Rectal smooth muscle tissue (tissue), 1 donor: ENCODE measurements around the gene PEX14.
A peak's percentile ranks its signal among the peaks of the same experiment; 100 is the strongest.

Experiments used
- H3K27ac ChIP-seq: one replicate; pipeline ENCODE4 v1.7.0; 2013; ENCODE audit warnings: low read depth, low read length, inconsistent platforms
- H3K27me3 ChIP-seq: one replicate; pipeline ENCODE4 v1.7.0; 2013; ENCODE audit warnings: low read length; ENCODE audit not compliant: control insufficient read depth, insufficient read depth
- H3K36me3 ChIP-seq: one replicate; pipeline ENCODE4 v1.7.0; 2013; ENCODE audit warnings: low read length; ENCODE audit not compliant: control insufficient read depth, insufficient read depth
- H3K4me1 ChIP-seq: one replicate; pipeline ENCODE4 v1.7.0; 2013; ENCODE audit warnings: low read length; ENCODE audit not compliant: control insufficient read depth, insufficient read depth
- H3K4me3 ChIP-seq: one replicate; pipeline ENCODE4 v1.7.0; 2013; ENCODE audit warnings: low read length
- H3K9ac ChIP-seq: one replicate; pipeline ENCODE4 v1.7.0; 2013; ENCODE audit warnings: low read length

The PEX14 gene

GRCh38 chr1:10616696-10617095, 141.9 kb downstream of the PEX14 start:
- H3K4me3 ChIP-seq, result no peak overlapping the region
- no peak overlapping the region for H3K27ac ChIP-seq
- no peaks in the 10 kb centered on the region for H3K36me3 ChIP-seq
- no peaks in the 10 kb centered on the region for H3K27me3 ChIP-seq
- no peaks in the 10 kb centered on the region for H3K4me1 ChIP-seq
- H3K9ac ChIP-seq, result no peak overlapping the region

GRCh38 chr1:10617318-10617717, 142.6 kb downstream of the PEX14 start:
- H3K27me3 ChIP-seq, result no peaks in the 10 kb centered on the region
- no peaks in the 10 kb centered on the region for H3K36me3 ChIP-seq
- no peak overlapping the region for H3K9ac ChIP-seq
- H3K4me1 ChIP-seq, result no peaks in the 10 kb centered on the region
- H3K27ac ChIP-seq, result no peak overlapping the region
- no peak overlapping the region for H3K4me3 ChIP-seq

DNA sequence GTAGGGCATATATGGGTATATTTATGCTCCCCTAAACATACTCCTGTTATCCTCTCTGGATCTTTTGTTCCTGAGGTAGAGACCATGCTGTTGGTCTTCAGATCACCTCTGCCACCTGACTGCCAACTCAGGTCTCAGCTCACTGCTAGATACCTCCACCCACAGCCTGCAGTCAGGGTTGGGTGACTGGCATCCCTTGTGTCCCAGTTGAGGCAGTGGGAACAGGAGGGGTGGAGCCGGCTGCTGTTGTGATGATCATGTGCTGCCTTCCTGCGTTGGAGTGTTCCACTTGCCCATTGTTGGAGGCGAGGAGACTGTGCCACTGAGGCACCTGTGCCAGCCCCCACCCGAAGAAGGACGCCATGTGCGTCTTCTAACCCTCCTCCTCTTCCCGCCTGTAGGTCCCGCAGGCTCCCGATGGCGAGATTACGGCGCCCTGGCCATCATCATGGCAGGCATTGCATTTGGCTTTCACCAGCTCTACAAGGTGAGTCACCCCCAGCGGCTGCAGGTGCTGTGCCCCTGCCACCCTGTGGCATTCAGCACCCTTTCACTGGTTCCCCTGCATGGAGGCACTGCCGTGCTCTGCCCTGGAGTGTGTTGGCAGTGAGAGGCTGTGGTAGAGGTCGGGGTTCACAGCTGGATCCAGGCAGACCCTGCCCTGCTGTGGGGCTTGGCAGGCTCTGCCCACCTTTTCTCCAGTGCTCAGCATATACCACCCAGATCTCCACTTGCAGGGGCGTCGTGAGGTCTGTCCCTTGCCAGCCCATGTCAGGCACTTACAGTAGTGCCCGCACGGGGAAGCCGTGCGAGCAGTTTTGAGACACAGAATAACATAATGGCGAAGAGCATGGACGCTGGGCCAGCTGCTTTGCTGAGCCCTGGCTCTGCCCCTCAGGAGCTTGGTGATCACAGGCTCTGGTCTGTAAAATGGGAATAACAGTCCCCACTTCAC, 143.5 kb downstream of the PEX14 start:
- Histone ChIP-seq H3K27me3 (no peaks in the 10 kb centered on the region), H3K27ac (no peak overlapping the region), H3K4me3 (no peak overlapping the region), H3K4me1 (no peaks in the 10 kb centered on the region), H3K36me3 (no peaks in the 10 kb centered on the region), H3K9ac (no peak overlapping the region)

- H3K36me3 ChIP-seq, result peaks cover 4% of the 10 kb centered on the region
- H3K27ac ChIP-seq, result no peak overlapping the region
- H3K4me3 ChIP-seq, result no peak overlapping the region
- H3K9ac ChIP-seq, result no peak overlapping the region
- no peaks in the 10 kb centered on the region for H3K27me3 ChIP-seq
- no peaks in the 10 kb centered on the region for H3K4me1 ChIP-seq
These were observed 146.0 kb downstream of the PEX14 start for GRCh38 chr1:10620776-10621175.

DNA sequence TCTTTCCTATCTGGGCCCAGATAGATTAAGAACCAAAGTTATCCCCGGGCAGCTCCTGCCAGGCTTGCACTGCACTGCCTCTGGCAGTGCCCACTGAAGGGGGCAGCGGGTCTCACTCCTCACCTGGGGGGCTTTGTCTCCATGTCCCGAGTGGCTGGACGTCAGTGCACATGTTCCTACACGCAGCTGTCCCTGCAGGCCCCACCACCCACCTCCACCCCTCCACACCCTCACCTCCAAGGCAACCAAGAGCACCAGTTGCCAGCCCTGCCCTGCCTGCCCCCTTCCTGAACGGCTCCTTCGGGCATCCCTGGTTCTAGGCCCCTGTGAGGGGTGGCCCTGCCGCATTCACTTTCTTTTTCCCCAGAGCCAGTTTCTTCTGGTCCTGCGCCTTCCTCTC, 147.2 kb downstream of the PEX14 start:
- Histone ChIP-seq H3K27me3 (no peaks in the 10 kb centered on the region), H3K9ac (no peak overlapping the region), H3K36me3 (peaks cover 4% of the 10 kb centered on the region), H3K4me3 (no peak overlapping the region), H3K27ac (peak overlapping the region; percentile 34), H3K4me1 (no peaks in the 10 kb centered on the region)

GRCh38 chr1:10622910-10623685, 148.3 kb downstream of the PEX14 start:
- Histone ChIP-seq H3K27me3 (no peaks in the 10 kb centered on the region), H3K27ac (peak overlapping the region; percentile 12), H3K4me3 (no peak overlapping the region), H3K9ac (no peak overlapping the region), H3K4me1 (no peaks in the 10 kb centered on the region), H3K36me3 (peaks cover 6% of the 10 kb centered on the region)

DNA sequence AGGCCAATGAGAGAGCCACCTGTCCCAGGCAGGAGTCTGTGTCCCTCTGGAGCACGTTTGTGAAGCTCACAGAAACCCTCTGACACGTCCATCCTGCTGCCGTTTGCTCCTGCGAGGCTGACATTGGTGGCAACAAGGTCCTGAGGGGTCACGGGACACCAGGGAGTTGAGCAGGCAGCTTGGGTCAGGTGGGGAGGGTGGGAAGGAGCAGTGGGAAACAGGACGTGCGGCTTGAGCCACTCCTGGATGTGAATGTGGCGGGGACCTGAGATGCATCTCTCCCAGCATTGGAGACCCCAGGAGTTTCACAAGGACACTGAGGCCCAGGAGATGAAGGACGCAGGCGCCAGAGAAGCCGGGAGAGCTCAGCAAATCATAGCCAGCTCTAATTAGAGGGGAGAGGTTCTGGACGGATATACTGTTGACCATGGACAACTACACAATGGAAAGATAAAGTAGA, 149.0 kb downstream of the PEX14 start:
- H3K27me3 ChIP-seq, result no peaks in the 10 kb centered on the region

DNA sequence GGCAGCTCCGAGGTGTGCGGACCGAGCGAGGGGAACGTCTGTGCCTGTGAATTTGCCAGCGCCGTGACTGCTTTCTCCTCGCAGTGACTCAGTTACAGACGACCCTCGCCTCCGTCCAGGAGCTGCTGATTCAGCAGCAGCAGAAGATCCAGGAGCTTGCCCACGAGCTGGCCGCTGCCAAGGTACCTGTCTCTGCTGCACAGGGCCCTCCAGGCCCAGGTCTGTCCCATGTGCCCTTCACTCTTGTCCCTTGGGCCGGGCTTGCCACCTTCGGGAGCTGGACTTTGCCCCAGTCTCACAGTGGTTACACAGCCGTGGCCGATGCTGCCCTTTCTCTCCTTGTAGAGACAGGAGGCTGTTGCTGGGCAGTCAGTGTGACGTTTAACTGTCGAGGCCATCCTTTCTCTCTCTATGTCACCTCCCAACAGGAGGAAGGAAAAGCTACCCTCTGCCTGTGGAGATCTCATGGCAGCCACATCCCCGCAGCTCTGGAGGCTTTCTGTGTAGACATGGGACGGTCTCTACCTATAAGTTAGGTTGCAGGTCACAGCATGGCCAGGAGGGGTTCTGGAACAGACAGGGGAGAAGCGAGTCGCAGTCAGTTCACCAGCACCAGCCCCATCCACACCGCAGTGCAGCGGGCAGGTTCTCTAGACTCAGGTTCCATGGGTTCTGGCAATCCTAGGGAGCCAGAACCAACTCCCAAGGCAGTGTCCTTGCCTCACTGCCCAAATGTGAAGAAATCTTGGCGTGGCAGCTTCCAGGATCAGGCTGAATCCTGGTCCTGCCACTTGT, 149.7 kb downstream of the PEX14 start:
- H3K4me1 ChIP-seq, result peaks cover 5% of the 10 kb centered on the region
- H3K27ac ChIP-seq, result no peak overlapping the region

More for the DNA sequence above, 149.0 kb downstream of the PEX14 start:
- Histone ChIP-seq H3K4me1 (no peaks in the 10 kb centered on the region), H3K36me3 (peaks cover 6% of the 10 kb centered on the region), H3K9ac (no peak overlapping the region), H3K27ac (no peak overlapping the region), H3K4me3 (no peak overlapping the region)

GRCh38 chr1:10625076-10625475, 150.3 kb downstream of the PEX14 start:
- Histone ChIP-seq H3K9ac (no peak overlapping the region), H3K27me3 (no peaks in the 10 kb centered on the region), H3K27ac (no peak overlapping the region), H3K36me3 (peaks cover 6% of the 10 kb centered on the region), H3K4me1 (peaks cover 5% of the 10 kb centered on the region), H3K4me3 (no peak overlapping the region)

More for the DNA sequence above, 149.7 kb downstream of the PEX14 start:
- Histone ChIP-seq H3K36me3 (peaks cover 6% of the 10 kb centered on the region), H3K4me3 (no peak overlapping the region), H3K27me3 (no peaks in the 10 kb centered on the region), H3K9ac (no peak overlapping the region)

DNA sequence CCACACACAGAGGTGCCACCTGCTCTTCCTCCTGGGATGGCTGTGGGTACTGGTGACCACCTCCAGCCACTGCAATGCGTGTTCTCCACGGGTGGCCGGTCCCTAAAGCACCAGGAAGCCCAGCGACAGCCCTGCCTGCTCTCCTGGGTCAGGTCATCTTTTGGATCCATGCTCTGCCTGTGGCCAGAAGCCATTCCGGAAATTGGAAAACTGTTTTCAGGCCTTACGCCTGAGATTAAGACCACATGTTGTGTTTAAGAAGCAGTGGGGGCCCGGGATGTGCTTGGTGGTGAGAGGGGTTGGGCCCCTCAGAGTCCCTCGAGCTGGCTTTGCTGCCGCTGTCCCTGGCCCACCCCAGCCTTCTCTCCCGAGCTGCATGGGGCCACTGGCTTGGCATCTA, 150.8 kb downstream of the PEX14 start:
- H3K4me1 ChIP-seq, result peaks cover 5% of the 10 kb centered on the region
- H3K36me3 ChIP-seq, result peaks cover 6% of the 10 kb centered on the region
- no peak overlapping the region for H3K27ac ChIP-seq
- no peaks in the 10 kb centered on the region for H3K27me3 ChIP-seq
- no peak overlapping the region for H3K9ac ChIP-seq
- H3K4me3 ChIP-seq, result no peak overlapping the region

GRCh38 chr1:10626131-10626731, 151.5 kb downstream of the PEX14 start:
- H3K36me3 ChIP-seq, result peaks cover 6% of the 10 kb centered on the region
- H3K9ac ChIP-seq, result no peak overlapping the region
- H3K27ac ChIP-seq, result no peak overlapping the region

More at GRCh38 chr1:10626131-10626731, 151.5 kb downstream of the PEX14 start:
- Histone ChIP-seq H3K27me3 (no peaks in the 10 kb centered on the region), H3K4me3 (no peak overlapping the region), H3K4me1 (peaks cover 5% of the 10 kb centered on the region)
